Natural killer cell (primary cell): ENCODE measurements around the gene DHRS2. TPM values are rescaled to one million over a fixed set of nuclear protein-coding genes. Genes with fewer than 3 reads are reported as not detected.

Experiments used
- ATAC-seq, 3 donors: fragments of 150-1000 bp in 2 of 3; fragments of 200-7000 bp in 1 of 3; cut with Tn5 transposase; 1 replicate in 1 of 3; 2 replicates in 2 of 3; pipeline ENCODE4 v1.10.0; 2021; ENCODE audit warnings: mild to moderate bottlenecking in 2 of 3, moderate library complexity in 2 of 3
- DNase-seq, 2 donors: peaks; one replicate each; pipeline versions ENCODE4 v3.0.0 to v3.0.0-alpha.2; 2013 to 2021; ENCODE audit warnings: mixed read lengths in 1 of 2
- H3K27ac ChIP-seq: one replicate; pipeline ENCODE4 v1.5.1; 2013; ENCODE audit warnings: mild to moderate bottlenecking, low read length
- H3K27me3 ChIP-seq: one replicate; pipeline ENCODE4 v1.6.1; 2013; ENCODE audit warnings: low read length; ENCODE audit not compliant: control insufficient read depth, insufficient read depth
- H3K36me3 ChIP-seq: one replicate; pipeline ENCODE4 v1.6.1; 2013; ENCODE audit warnings: low read length; ENCODE audit not compliant: control insufficient read depth, insufficient read depth
- H3K4me1 ChIP-seq: one replicate; pipeline ENCODE4 v1.6.1; 2013; ENCODE audit warnings: low read length; ENCODE audit not compliant: control insufficient read depth, insufficient read depth
- H3K4me3 ChIP-seq: one replicate; pipeline ENCODE4 v1.5.1; 2013; ENCODE audit warnings: low read length
- H3K9me3 ChIP-seq: one replicate; pipeline ENCODE4 v1.6.1; 2013; ENCODE audit warnings: low read length; ENCODE audit not compliant: control insufficient read depth, insufficient read depth
- H3K27ac Mint-ChIP-seq, 2 donors: one replicate each; pipeline ENCODE4 v1.8.0; 2022; ENCODE audit warnings: mild to moderate bottlenecking in 2 of 2, mixed read lengths in 2 of 2, moderate library complexity in 1 of 2
- H3K27me3 Mint-ChIP-seq, 2 donors: one replicate each; pipeline ENCODE4 v1.8.0; 2022; ENCODE audit warnings: low read depth in 2 of 2, mixed read lengths in 2 of 2
- H3K36me3 Mint-ChIP-seq: one replicate; pipeline ENCODE4 v1.8.0; 2022; ENCODE audit warnings: mixed read lengths
- H3K4me1 Mint-ChIP-seq, 2 donors: one replicate each; pipeline ENCODE4 v1.8.0; 2022; ENCODE audit warnings: mixed read lengths in 2 of 2
- H3K4me3 Mint-ChIP-seq: one replicate; pipeline ENCODE4 v1.8.0; 2022; ENCODE audit warnings: mild to moderate bottlenecking, moderate library complexity, mixed read lengths
- H3K9me3 Mint-ChIP-seq, 2 donors: one replicate each; pipeline ENCODE4 v1.8.0; 2022; ENCODE audit warnings: mixed read lengths in 2 of 2
- WGBS: methylation state at CpG from one replicate; pipeline ENCODE4 v1.1.7; 2013; ENCODE audit warnings: missing lambda C conversion rate; ENCODE audit not compliant: insufficient coverage; 5-methylcytosine and 5-hydroxymethylcytosine counted together
- intact Hi-C: fragments of 100-400 bp; cut with micrococcal nuclease; formaldehyde crosslinking; loops from one replicate; pipeline ENCODE4 v1.14.2; 2022
- total RNA-seq, 4 donors: library from RNA; stranded (reverse); fragments of 120-200 nt in 1 of 4; gene quantifications; one replicate each; pipeline versions ENCODE4 v1.2.3 to v1.2.4, GENCODE V29; 2013 to 2022
- TF ChIP-seq, protein P1 (sequence below): fragments of 200-600 bp; IDR thresholded peaks from one replicate; pipeline ENCODE4 v1.8.0; 2022; ENCODE audit warnings: antibody characterized with exemption

DHRS2 gene
- total RNA-seq, 3 donors from 2014 or later (not counting 1 experiment from before 2014, with no cell fraction given) = 0.50 TPM; not detected in 2

GRCh38 chr14:23604148-23604547 is 32.0 kb upstream of the DHRS2 start:
- 100% methylated on average over 2 of the region's 2 CpGs for WGBS
- Mint-ChIP-seq H3K9me3 (peaks cover 0 to 3% of the 10 kb centered on the region in 2 donors), H3K27me3 (peaks cover 0 to 3% of the 10 kb centered on the region in 2 donors), H3K4me1 (peaks cover 5% of the 10 kb centered on the region in 2 donors), H3K27ac (no peak overlapping the region), H3K36me3 (no peaks in the 10 kb centered on the region), H3K4me3 (no peak overlapping the region)
- Histone ChIP-seq H3K27me3 (no peaks in the 10 kb centered on the region), H3K36me3 (no peaks in the 10 kb centered on the region), H3K27ac (no peak overlapping the region), H3K4me3 (no peak overlapping the region), H3K9me3 (no peaks in the 10 kb centered on the region), H3K4me1 (no peaks in the 10 kb centered on the region)
- DNase-seq = no peak
- intact Hi-C loops = no loop called here
- TF ChIP-seq, protein P1, sequence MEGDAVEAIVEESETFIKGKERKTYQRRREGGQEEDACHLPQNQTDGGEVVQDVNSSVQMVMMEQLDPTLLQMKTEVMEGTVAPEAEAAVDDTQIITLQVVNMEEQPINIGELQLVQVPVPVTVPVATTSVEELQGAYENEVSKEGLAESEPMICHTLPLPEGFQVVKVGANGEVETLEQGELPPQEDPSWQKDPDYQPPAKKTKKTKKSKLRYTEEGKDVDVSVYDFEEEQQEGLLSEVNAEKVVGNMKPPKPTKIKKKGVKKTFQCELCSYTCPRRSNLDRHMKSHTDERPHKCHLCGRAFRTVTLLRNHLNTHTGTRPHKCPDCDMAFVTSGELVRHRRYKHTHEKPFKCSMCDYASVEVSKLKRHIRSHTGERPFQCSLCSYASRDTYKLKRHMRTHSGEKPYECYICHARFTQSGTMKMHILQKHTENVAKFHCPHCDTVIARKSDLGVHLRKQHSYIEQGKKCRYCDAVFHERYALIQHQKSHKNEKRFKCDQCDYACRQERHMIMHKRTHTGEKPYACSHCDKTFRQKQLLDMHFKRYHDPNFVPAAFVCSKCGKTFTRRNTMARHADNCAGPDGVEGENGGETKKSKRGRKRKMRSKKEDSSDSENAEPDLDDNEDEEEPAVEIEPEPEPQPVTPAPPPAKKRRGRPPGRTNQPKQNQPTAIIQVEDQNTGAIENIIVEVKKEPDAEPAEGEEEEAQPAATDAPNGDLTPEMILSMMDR = no peak
- ATAC-seq = no peak

GRCh38 chr14:23604675-23605170 is 31.4 kb upstream of the DHRS2 start:
- H3K4me1 Mint-ChIP-seq = peaks cover 8 to 10% of the 10 kb centered on the region in 2 donors
- WGBS = 90% methylated on average over 3 of the region's 3 CpGs
- H3K27ac Mint-ChIP-seq = no peak overlapping the region
- no peaks in the 10 kb centered on the region for H3K27me3 ChIP-seq
- TF ChIP-seq, protein P1 = no peak
- H3K27me3 Mint-ChIP-seq = peaks cover 0 to 3% of the 10 kb centered on the region in 2 donors
- no peak overlapping the region for H3K4me3 Mint-ChIP-seq
- no peak overlapping the region for H3K4me3 ChIP-seq
- peaks cover 6% of the 10 kb centered on the region for H3K4me1 ChIP-seq
- H3K9me3 Mint-ChIP-seq = peaks cover 0 to 3% of the 10 kb centered on the region in 2 donors
- no peaks in the 10 kb centered on the region for H3K36me3 ChIP-seq
- no peaks in the 10 kb centered on the region for H3K36me3 Mint-ChIP-seq
- H3K9me3 ChIP-seq = no peaks in the 10 kb centered on the region
- intact Hi-C loops = no loop called here
- ATAC-seq (no peak), DNase-seq (no peak)
- no peak overlapping the region for H3K27ac ChIP-seq

- Histone ChIP-seq H3K4me1 (peaks cover 19% of the 10 kb centered on the region), H3K9me3 (no peaks in the 10 kb centered on the region), H3K4me3 (no peak overlapping the region), H3K27me3 (no peaks in the 10 kb centered on the region), H3K36me3 (no peaks in the 10 kb centered on the region), H3K27ac (no peak overlapping the region)
- H3K4me1 Mint-ChIP-seq = peaks cover 22 to 23% of the 10 kb centered on the region in 2 donors
- DNase-seq (no peak), ATAC-seq (no peak)
- no peak overlapping the region for H3K4me3 Mint-ChIP-seq
- no peaks in the 10 kb centered on the region for H3K36me3 Mint-ChIP-seq
- H3K27ac Mint-ChIP-seq = no peak overlapping the region
- peaks cover 0 to 3% of the 10 kb centered on the region in 2 donors for H3K27me3 Mint-ChIP-seq
- WGBS = 55% methylated on average over 6 of the region's 6 CpGs
- H3K9me3 Mint-ChIP-seq = peaks cover 0 to 3% of the 10 kb centered on the region in 2 donors
- intact Hi-C loops = no loop called here
- TF ChIP-seq, protein P1 = no peak
Observed at GRCh38 chr14:23605931-23606585, 30.1 kb upstream of the DHRS2 start.

GRCh38 chr14:23608454-23608853 is 27.7 kb upstream of the DHRS2 start:
- H3K4me1 ChIP-seq = peaks cover 25% of the 10 kb centered on the region
- no peak for ATAC-seq
- no peak overlapping the region for H3K27ac ChIP-seq
- Mint-ChIP-seq H3K4me1 (peaks cover 28 to 29% of the 10 kb centered on the region in 2 donors), H3K9me3 (peaks cover 0 to 3% of the 10 kb centered on the region in 2 donors), H3K4me3 (no peak overlapping the region), H3K27ac (peak overlapping the region in 1 of 2 donors; percentile 5), H3K36me3 (no peaks in the 10 kb centered on the region), H3K27me3 (peaks cover 0 to 3% of the 10 kb centered on the region in 2 donors)
- no peak overlapping the region for H3K4me3 ChIP-seq
- 100% methylated on average over 1 of the region's 1 CpG for WGBS
- no peaks in the 10 kb centered on the region for H3K27me3 ChIP-seq
- H3K9me3 ChIP-seq = no peaks in the 10 kb centered on the region
- intact Hi-C loops = no loop called here
- no peaks in the 10 kb centered on the region for H3K36me3 ChIP-seq
- no peak for DNase-seq
- TF ChIP-seq, protein P1 = no peak
